ENCODE results near the gene POU2AF2.

POU2AF2 gene

DNA sequence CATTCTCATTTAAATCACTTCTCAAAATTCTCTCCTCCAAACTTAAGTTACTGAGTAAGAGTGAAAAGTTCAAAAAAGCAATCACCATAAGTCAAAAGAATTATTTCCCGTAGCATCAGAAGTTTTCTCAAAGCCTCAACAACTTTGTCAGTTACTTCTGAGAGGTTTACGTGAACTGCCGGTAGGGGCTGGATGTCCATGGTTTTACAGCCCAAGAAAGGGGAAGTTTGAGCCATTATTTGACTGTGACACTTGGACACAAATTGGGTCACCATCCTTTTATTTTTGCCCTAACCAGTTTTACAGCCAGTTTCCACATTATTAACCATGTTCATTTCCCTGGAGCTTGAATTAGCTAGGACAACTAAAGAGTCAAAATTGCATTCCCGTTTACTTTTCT is 60.4 kb downstream of the POU2AF2 start:
- no peak overlapping the region for H2AFZ ChIP-seq (ENCODE audit: low read length)
- no peak overlapping the region for H3K4me2 ChIP-seq (ENCODE audit: low read length)
- no peaks in the 10 kb centered on the region for H3K27me3 ChIP-seq (ENCODE audit: insufficient read depth, low read length)
- H3K9ac ChIP-seq (ENCODE audit: low read length): no peak overlapping the region
- no peaks in the 10 kb centered on the region for H3K79me2 ChIP-seq (ENCODE audit: insufficient read depth, low read length)
- TF ChIP-seq EZH2 (IDR thresholded peaks at IDR 0.05; ENCODE audit: borderline replicate concordance, low read length): no peak
- TF ChIP-seq, protein P1, sequence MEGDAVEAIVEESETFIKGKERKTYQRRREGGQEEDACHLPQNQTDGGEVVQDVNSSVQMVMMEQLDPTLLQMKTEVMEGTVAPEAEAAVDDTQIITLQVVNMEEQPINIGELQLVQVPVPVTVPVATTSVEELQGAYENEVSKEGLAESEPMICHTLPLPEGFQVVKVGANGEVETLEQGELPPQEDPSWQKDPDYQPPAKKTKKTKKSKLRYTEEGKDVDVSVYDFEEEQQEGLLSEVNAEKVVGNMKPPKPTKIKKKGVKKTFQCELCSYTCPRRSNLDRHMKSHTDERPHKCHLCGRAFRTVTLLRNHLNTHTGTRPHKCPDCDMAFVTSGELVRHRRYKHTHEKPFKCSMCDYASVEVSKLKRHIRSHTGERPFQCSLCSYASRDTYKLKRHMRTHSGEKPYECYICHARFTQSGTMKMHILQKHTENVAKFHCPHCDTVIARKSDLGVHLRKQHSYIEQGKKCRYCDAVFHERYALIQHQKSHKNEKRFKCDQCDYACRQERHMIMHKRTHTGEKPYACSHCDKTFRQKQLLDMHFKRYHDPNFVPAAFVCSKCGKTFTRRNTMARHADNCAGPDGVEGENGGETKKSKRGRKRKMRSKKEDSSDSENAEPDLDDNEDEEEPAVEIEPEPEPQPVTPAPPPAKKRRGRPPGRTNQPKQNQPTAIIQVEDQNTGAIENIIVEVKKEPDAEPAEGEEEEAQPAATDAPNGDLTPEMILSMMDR (IDR thresholded peaks at IDR 0.05; ENCODE audit: low read length): no peak
- H3K9me3 ChIP-seq (ENCODE audit: low read length): no peaks in the 10 kb centered on the region
- H3F3A ChIP-seq (ENCODE audit: insufficient read depth, low read length): peaks cover 8% of the 10 kb centered on the region; the same call in 1 of the 2 replicates
- H3K36me3 ChIP-seq (ENCODE audit: insufficient read depth, low read length): peaks cover 59% of the 10 kb centered on the region; the same call in 1 of the 2 replicates
- H4K20me1 ChIP-seq (ENCODE audit: insufficient read depth, low read length): no peaks in the 10 kb centered on the region
- H3K27ac ChIP-seq (ENCODE audit: low read depth, low read length, poor library complexity, severe bottlenecking): no peak overlapping the region
- H3K4me1 ChIP-seq (ENCODE audit: insufficient read depth, low read length, severe bottlenecking): peaks cover 8% of the 10 kb centered on the region
- H3K4me3 ChIP-seq (ENCODE audit: low read depth, low read length, poor library complexity, severe bottlenecking): no peak overlapping the region
- H3K9me2 ChIP-seq (ENCODE audit: low read depth, low read length): no peaks in the 10 kb centered on the region

DNA sequence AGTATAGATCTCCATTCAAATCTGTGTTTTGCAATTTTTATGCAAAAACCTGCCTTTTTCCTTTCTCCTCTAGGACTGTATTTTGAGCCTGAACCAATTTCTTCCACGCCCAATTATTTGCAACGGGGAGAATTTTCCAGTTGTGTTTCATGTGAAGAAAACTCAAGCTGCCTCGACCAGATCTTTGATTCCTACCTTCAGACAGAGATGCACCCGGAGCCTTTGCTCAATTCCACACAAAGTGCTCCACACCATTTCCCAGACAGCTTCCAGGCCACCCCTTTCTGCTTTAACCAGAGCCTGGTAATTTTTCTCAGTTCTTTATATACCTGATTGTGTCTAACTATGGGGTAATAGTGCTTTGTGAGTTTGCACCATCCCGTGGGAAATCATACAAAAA is 60.8 kb downstream of the POU2AF2 start:
- peaks cover 55% of the 10 kb centered on the region; the same call in 1 of the 2 replicates for H3K36me3 ChIP-seq (ENCODE audit: insufficient read depth, low read length)
- H3K79me2 ChIP-seq (ENCODE audit: insufficient read depth, low read length): no peaks in the 10 kb centered on the region
- peaks cover 6% of the 10 kb centered on the region for H3K4me1 ChIP-seq (ENCODE audit: insufficient read depth, low read length, severe bottlenecking)
- no peaks in the 10 kb centered on the region for H3K9me3 ChIP-seq (ENCODE audit: low read length)
- no peak overlapping the region for H3K4me2 ChIP-seq (ENCODE audit: low read length)
- no peak overlapping the region for H2AFZ ChIP-seq (ENCODE audit: low read length)
- no peak overlapping the region for H3K9ac ChIP-seq (ENCODE audit: low read length)
- no peaks in the 10 kb centered on the region for H3K27me3 ChIP-seq (ENCODE audit: insufficient read depth, low read length)
- no peaks in the 10 kb centered on the region for H3K9me2 ChIP-seq (ENCODE audit: low read depth, low read length)
- peaks cover 8% of the 10 kb centered on the region; the same call in 1 of the 2 replicates for H3F3A ChIP-seq (ENCODE audit: insufficient read depth, low read length)
- no peak overlapping the region for H3K4me3 ChIP-seq (ENCODE audit: low read depth, low read length, poor library complexity, severe bottlenecking)
- no peaks in the 10 kb centered on the region for H4K20me1 ChIP-seq (ENCODE audit: insufficient read depth, low read length)
- no peak overlapping the region for H3K27ac ChIP-seq (ENCODE audit: low read depth, low read length, poor library complexity, severe bottlenecking)
- TF ChIP-seq EZH2 (IDR thresholded peaks at IDR 0.05; ENCODE audit: borderline replicate concordance, low read length): no peak
- TF ChIP-seq, protein P1 (IDR thresholded peaks at IDR 0.05; ENCODE audit: low read length): no peak

DNA sequence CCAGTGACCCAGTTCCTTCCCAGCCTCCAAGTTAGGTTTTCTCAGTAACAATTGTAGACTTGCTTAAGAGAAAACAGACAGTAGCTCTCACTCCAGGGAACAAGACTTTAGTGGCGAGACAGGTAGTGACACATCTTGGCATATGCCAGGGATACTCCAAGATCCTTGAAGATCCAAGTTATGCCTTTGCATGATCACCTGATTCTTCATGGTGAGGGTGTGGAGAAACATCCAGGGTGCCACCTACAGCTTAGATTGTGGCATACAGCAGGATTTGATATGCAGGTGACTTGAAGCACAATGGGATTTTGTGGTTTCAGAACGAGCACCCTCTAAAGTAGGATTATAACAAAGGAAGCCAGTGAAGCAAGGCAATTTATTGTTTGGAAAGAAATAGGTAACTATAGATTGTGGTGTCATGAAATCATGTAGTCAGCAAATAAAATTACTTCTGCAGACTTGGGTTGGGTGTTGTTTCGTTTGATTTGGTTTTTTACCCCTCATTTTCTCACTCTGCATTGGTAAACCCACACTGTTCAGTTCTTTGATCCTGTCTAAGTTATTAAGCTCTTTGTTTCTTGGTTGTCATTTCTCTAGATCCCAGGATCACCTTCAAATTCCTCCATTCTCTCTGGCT is 62.1 kb downstream of the POU2AF2 start:
- H3K36me3 ChIP-seq (ENCODE audit: insufficient read depth, low read length): peaks cover 42% of the 10 kb centered on the region; the same call in 1 of the 2 replicates
- H3K4me3 ChIP-seq (ENCODE audit: low read depth, low read length, poor library complexity, severe bottlenecking): no peak overlapping the region
- peaks cover 6% of the 10 kb centered on the region for H3K4me1 ChIP-seq (ENCODE audit: insufficient read depth, low read length, severe bottlenecking)
- TF ChIP-seq, protein P1 (IDR thresholded peaks at IDR 0.05; ENCODE audit: low read length): peak; percentile 25; the same call in 1 of the 2 replicates
- TF ChIP-seq EZH2 (IDR thresholded peaks at IDR 0.05; ENCODE audit: borderline replicate concordance, low read length): no peak
- no peaks in the 10 kb centered on the region for H3K9me2 ChIP-seq (ENCODE audit: low read depth, low read length)
- H3K27me3 ChIP-seq (ENCODE audit: insufficient read depth, low read length): no peaks in the 10 kb centered on the region
- no peak overlapping the region for H3K27ac ChIP-seq (ENCODE audit: low read depth, low read length, poor library complexity, severe bottlenecking)
- no peak overlapping the region for H3K9ac ChIP-seq (ENCODE audit: low read length)
- 0 out of 2 replicates have a peak, but pooled peaks cover 5% of the 10 kb centered on the region for H3F3A ChIP-seq (ENCODE audit: insufficient read depth, low read length)
- no peak overlapping the region for H2AFZ ChIP-seq (ENCODE audit: low read length)
- H3K9me3 ChIP-seq (ENCODE audit: low read length): no peaks in the 10 kb centered on the region
- H4K20me1 ChIP-seq (ENCODE audit: insufficient read depth, low read length): no peaks in the 10 kb centered on the region
- H3K4me2 ChIP-seq (ENCODE audit: low read length): no peak overlapping the region
- H3K79me2 ChIP-seq (ENCODE audit: insufficient read depth, low read length): no peaks in the 10 kb centered on the region

Data from OCI-LY1 (cell line).